Ovary (tissue), 3 donors: ENCODE results near the gene NUP133.

ENCODE experiments used
- POLR2A ChIP-seq: fragments of 450-650 bp; IDR thresholded peaks from one replicate; pipeline ENCODE4 v1.6.1; 2017; ENCODE audit warnings: antibody characterized with exemption, mild to moderate bottlenecking, moderate library complexity
- TF ChIP-seq, protein P1 (sequence below), 3 donors: fragments of 450-650 bp in 2 of 3; fragments of 200-600 bp in 1 of 3; IDR thresholded peaks; one replicate each; pipeline versions ENCODE4 v1.5.1 to v1.8.0; 2016 to 2022; ENCODE audit warnings: antibody characterized with exemption in 3 of 3, mild to moderate bottlenecking in 1 of 3
- donor health status: DM: no; HTN: no; CAD: no.

DNA sequence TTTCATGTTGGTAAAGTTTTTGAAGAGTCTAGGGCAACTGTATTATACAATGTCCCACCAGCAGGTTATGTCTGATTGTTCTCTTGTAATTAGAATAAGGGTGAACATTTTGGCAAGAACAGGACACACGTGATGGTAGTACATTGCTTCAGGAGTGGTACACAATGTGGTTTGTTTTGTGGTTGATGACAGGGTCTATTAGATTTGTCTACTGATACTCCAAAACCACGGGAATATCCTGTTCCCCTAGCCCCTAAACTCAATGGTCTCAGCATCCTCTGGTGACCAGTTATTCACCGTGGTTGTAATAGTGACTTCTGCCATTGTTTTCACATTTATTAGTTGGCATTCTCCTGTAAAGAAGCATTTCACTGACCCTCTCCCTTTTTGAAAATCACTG, 52.1 kb downstream of the NUP133 start:
- TF ChIP-seq, protein P1, sequence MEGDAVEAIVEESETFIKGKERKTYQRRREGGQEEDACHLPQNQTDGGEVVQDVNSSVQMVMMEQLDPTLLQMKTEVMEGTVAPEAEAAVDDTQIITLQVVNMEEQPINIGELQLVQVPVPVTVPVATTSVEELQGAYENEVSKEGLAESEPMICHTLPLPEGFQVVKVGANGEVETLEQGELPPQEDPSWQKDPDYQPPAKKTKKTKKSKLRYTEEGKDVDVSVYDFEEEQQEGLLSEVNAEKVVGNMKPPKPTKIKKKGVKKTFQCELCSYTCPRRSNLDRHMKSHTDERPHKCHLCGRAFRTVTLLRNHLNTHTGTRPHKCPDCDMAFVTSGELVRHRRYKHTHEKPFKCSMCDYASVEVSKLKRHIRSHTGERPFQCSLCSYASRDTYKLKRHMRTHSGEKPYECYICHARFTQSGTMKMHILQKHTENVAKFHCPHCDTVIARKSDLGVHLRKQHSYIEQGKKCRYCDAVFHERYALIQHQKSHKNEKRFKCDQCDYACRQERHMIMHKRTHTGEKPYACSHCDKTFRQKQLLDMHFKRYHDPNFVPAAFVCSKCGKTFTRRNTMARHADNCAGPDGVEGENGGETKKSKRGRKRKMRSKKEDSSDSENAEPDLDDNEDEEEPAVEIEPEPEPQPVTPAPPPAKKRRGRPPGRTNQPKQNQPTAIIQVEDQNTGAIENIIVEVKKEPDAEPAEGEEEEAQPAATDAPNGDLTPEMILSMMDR (IDR thresholded peaks at IDR 0.05) = no peak
- TF ChIP-seq POLR2A = no peak
